Measurements from ENCODE around the gene GRIFIN.

- TF ChIP-seq CTCF (conservative IDR thresholded peaks at IDR 0.05 in 1 of 2, IDR thresholded peaks at IDR 0.05 in 1 of 2; ENCODE audit: low read depth in 1 of 2, low read length in 2 of 2) (no peak), EZH2 (IDR thresholded peaks at IDR 0.05; ENCODE audit: low read length, missing control alignments) (no peak)
Measured at GRCh38 chr7:2490181-2490651, 14.0 kb upstream of the GRIFIN start.

Measured in fibroblast of lung (primary cell).